GM12878 (cell line): ENCODE results near the gene RORC. TPM values are rescaled to one million over a fixed set of nuclear protein-coding genes. Genes with fewer than 3 reads are reported as not detected.
A peak's percentile ranks its signal among the peaks of the same experiment; 100 is the strongest.

Source experiments
- ATAC-seq: fragments of 200-7000 bp; cut with Tn5 transposase; 3 replicates; pipeline ENCODE4 v1.9.1; 2020; ENCODE audit warnings: mild to moderate bottlenecking, moderate library complexity
- Bru-seq: library from RNA; stranded (reverse); fragments of 400-500 nt; gene quantifications from one replicate; lab custom pipeline; 2021; lab: Mats Ljungman, UMichigan
- BruChase-seq, 2 experiments: library from RNA; stranded (reverse); fragments of 400-500 nt; gene quantifications; one replicate each; lab custom pipeline; 2021; lab: Mats Ljungman, UMichigan
- BruUV-seq: library from RNA; stranded (reverse); fragments of 400-500 nt; replicated peaks from 2 replicates; lab custom pipeline; 2021; lab: Mats Ljungman, UMichigan
- CTCF ChIA-PET: fragments of 300-600 bp; sonication (Branson Sonifier 250); formaldehyde crosslinking; extraction: SDS; loops from one replicate; lab custom pipeline; 2021; ENCODE audit warnings: inconsistent platforms; lab: Yijun Ruan, JAX
- POLR2A ChIA-PET: fragments of 350-600 bp; formaldehyde crosslinking; extraction: SDS; loops from one replicate; lab custom pipeline; 2021; ENCODE audit warnings: inconsistent platforms; lab: Charles Lee
- RAD21 ChIA-PET: fragments of 300-600 bp; sonication (Branson Sonifier 250); formaldehyde crosslinking; loops from one replicate; lab custom pipeline; 2023; ENCODE audit warnings: antibody characterized with exemption; ENCODE audit not compliant: unreplicated experiment; lab: Charles Lee
- SMC1A ChIA-PET: fragments of 300-600 bp; sonication (Branson Sonifier 250); formaldehyde crosslinking; loops from one replicate; lab custom pipeline; 2023; ENCODE audit not compliant: unreplicated experiment, uncharacterized antibody; lab: Charles Lee
- DNase-seq: peaks from one replicate; pipeline ENCODE4 v3.0.0-alpha.2; 2011; ENCODE audit warnings: low read depth, low spot score
- FAIRE-seq: peaks from 3 replicates; lab custom pipeline; 2011; peaks lifted over from hg19 to GRCh38; lab: Jason Lieb, UNC
- H2AFZ ChIP-seq: 2 replicates; pipeline ENCODE4 v1.6.0; 2011; ENCODE audit warnings: low read depth, low read length, control low read depth; ENCODE audit not compliant: control insufficient read depth
- H3K27ac ChIP-seq: 2 replicates; pipeline ENCODE4 v1.5.1; 2011; ENCODE audit warnings: control low read depth; ENCODE audit not compliant: control insufficient read depth, insufficient read depth
- H3K27me3 ChIP-seq, 2 experiments: replicated peaks in 1 of 2; 2 replicates each; pipeline versions ENCODE4 v1.6.0 to v1.6.1; 2011; ENCODE audit warnings: low read length in 1 of 2; ENCODE audit not compliant: control insufficient read depth in 2 of 2, insufficient read depth in 2 of 2
- H3K36me3 ChIP-seq, 2 experiments: 2 replicates each; pipeline ENCODE4 v1.5.1; 2011; ENCODE audit warnings: low read length in 1 of 2; ENCODE audit not compliant: control insufficient read depth in 2 of 2, insufficient read depth in 2 of 2
- H3K4me1 ChIP-seq: 2 replicates; pipeline ENCODE4 v1.6.1; 2011; ENCODE audit warnings: mild to moderate bottlenecking, low read length, moderate library complexity, mixed read lengths; ENCODE audit not compliant: control insufficient read depth, insufficient read depth
- H3K4me2 ChIP-seq: 2 replicates; pipeline ENCODE4 v1.6.0; 2011; ENCODE audit warnings: control low read depth; ENCODE audit not compliant: control insufficient read depth, insufficient read depth
- H3K4me3 ChIP-seq: fragments of 200-600 bp; sonication (generic); 2 replicates; pipeline ENCODE4 v1.5.1; 2016
- H3K79me2 ChIP-seq: 2 replicates; pipeline ENCODE4 v1.6.0; 2011; ENCODE audit warnings: low read length; ENCODE audit not compliant: control insufficient read depth, insufficient read depth
- H3K9ac ChIP-seq: 2 replicates; pipeline ENCODE4 v1.8.0; 2011; ENCODE audit warnings: low read length, control low read depth, mixed read lengths; ENCODE audit not compliant: control insufficient read depth, insufficient read depth
- H3K9me3 ChIP-seq: replicated peaks from 3 replicates; pipeline ENCODE4 v1.5.1; 2011; ENCODE audit warnings: mild to moderate bottlenecking, low read length; ENCODE audit not compliant: control insufficient read depth, insufficient read depth
- H4K20me1 ChIP-seq: 2 replicates; pipeline ENCODE4 v1.6.0; 2011; ENCODE audit not compliant: control insufficient read depth, insufficient read depth
- BCLAF1 ChIP-seq: fragments of 450-650 bp; IDR thresholded peaks from 2 replicates; pipeline ENCODE4 v1.6.1; 2017; ENCODE audit warnings: antibody characterized with exemption, mild to moderate bottlenecking, moderate library complexity
- CTCF ChIP-seq, 3 experiments: IDR thresholded peaks in 2 of 3; conservative IDR thresholded peaks in 1 of 3; 2 replicates each; pipeline ENCODE4 v1.5.1; 2011; ENCODE audit warnings: low read depth in 3 of 3, low read length in 3 of 3, mild to moderate bottlenecking in 3 of 3, control low read depth in 2 of 3, moderate library complexity in 2 of 3, inconsistent platforms in 1 of 3, mixed read lengths in 1 of 3; ENCODE audit not compliant: control insufficient read depth in 2 of 3, insufficient read depth in 1 of 3; ENCODE audit errors: extremely low read depth in 1 of 3
- HSF1 ChIP-seq: fragments of 150-350 bp; IDR thresholded peaks from 2 replicates; pipeline ENCODE4 v1.6.1; 2014; ENCODE audit warnings: mild to moderate bottlenecking, low read depth, low read length
- MEF2A ChIP-seq: IDR thresholded peaks from 2 replicates; pipeline ENCODE4 v1.6.1; 2011; ENCODE audit warnings: low read depth, mild to moderate bottlenecking, low read length, moderate library complexity; ENCODE audit not compliant: insufficient read depth
- MLLT1 ChIP-seq: fragments of 450-650 bp; IDR thresholded peaks from 2 replicates; pipeline ENCODE4 v1.6.1; 2016; ENCODE audit warnings: mild to moderate bottlenecking
- MTA3 ChIP-seq: IDR thresholded peaks from 2 replicates; pipeline ENCODE4 v1.6.1; 2012; ENCODE audit warnings: low read length, inconsistent platforms, borderline replicate concordance
- PKNOX1 ChIP-seq: fragments of 450-650 bp; IDR thresholded peaks from 2 replicates; pipeline ENCODE4 v1.6.1; 2016; ENCODE audit warnings: mild to moderate bottlenecking
- RCOR1 ChIP-seq: conservative IDR thresholded peaks from 2 replicates; pipeline ENCODE4 v1.6.1; 2012; ENCODE audit warnings: low read depth, low read length, improper control_type of control experiment
- RUNX3 ChIP-seq: IDR thresholded peaks from 2 replicates; pipeline ENCODE4 v1.6.1; 2012; ENCODE audit warnings: low read length, inconsistent platforms
- SRF ChIP-seq, 2 experiments: IDR thresholded peaks; 2 replicates each; pipeline ENCODE4 v1.6.1; 2011; ENCODE audit warnings: low read depth in 2 of 2, low read length in 2 of 2, mild to moderate bottlenecking in 1 of 2, moderate library complexity in 1 of 2
- ZNF622 ChIP-seq: fragments of 450-650 bp; IDR thresholded peaks from 2 replicates; pipeline ENCODE4 v1.6.1; 2017; ENCODE audit warnings: mild to moderate bottlenecking, inconsistent platforms
- WGBS: methylation state at CpG from one replicate; pipeline ENCODE4 v1.1.6; 2016; ENCODE audit warnings: low lambda C conversion rate; ENCODE audit not compliant: insufficient replicate concordance, insufficient coverage; ENCODE audit errors: missing lambda C conversion rate; 5-methylcytosine and 5-hydroxymethylcytosine counted together
- in situ Hi-C: fragments of 300-500 bp; cut with MboI; formaldehyde crosslinking; loops from 9 replicates; pipeline ENCODE4 v1.14.3; 2018; ENCODE audit warnings: mixed read lengths
- intact Hi-C: fragments of 100-400 bp; cut with micrococcal nuclease; formaldehyde crosslinking; loops from one replicate; pipeline ENCODE4 v1.14.2; 2022; ENCODE audit not compliant: unreplicated experiment
- long read RNA-seq, 2 experiments: library from polyadenylated mRNA; unstranded; transcript quantifications; one replicate each; pipeline ENCODE4 v2.0.0, GENCODE V29; 2019 to 2020
- polyA minus RNA-seq, 3 experiments: library from RNA; depleted of rRNA, polyadenylated mRNA; stranded (reverse); fragments of >200 nt; gene quantifications; 2 replicates each; pipeline ENCODE4 v1.2.3, GENCODE V29; 2011
- polyA plus RNA-seq, 11 experiments: library from polyadenylated mRNA; depleted of rRNA in 4 of 11; unstranded in 6 of 11; stranded (reverse) in 5 of 11; fragments of >200 nt; fragmentation: Nextera tagmentation in 4 of 11; fragmentation: Illumina TruSeq in 1 of 11; extraction: Ambion mirVana in 4 of 11; extraction: Trizol in 1 of 11; gene quantifications; 1 replicate in 1 of 11; 2 replicates in 10 of 11; pipeline versions ENCODE4 v1.2.1 to v1.2.3, GENCODE V29; 2011 to 2016; ENCODE audit warnings: inconsistent platforms in 2 of 11, missing spikeins in 2 of 11, low read depth in 1 of 11
- total RNA-seq, 4 experiments: library from RNA; depleted of rRNA in 3 of 4; stranded (reverse); fragments of >200 nt in 3 of 4; fragmentation: Illumina TruSeq in 1 of 4; extraction: Trizol in 1 of 4; gene quantifications; 2 replicates each; pipeline versions ENCODE4 v1.2.1 to v1.2.3, GENCODE V29; 2013 to 2021

The RORC gene
- total RNA-seq (2013; cell fraction: nucleolus; rRNA removed), result not detected in 2 replicates
- total RNA-seq (2014; rRNA removed), result not detected in 2 replicates
- total RNA-seq (2014; rRNA removed; fragmentation: Illumina TruSeq; extraction: Trizol), result not detected in 2 replicates
- total RNA-seq (2021), result 0.05 TPM in 1 of 2 replicates, not detected in the other
- polyA plus RNA-seq (2011; ENCODE audit: low read depth), result not detected
- not detected in 2 replicates for polyA plus RNA-seq (2011; rRNA removed)
- 0.02 TPM in 1 of 2 replicates, not detected in the other for polyA plus RNA-seq (2011; cell fraction: cytosol; rRNA removed)
- not detected in 2 replicates for polyA plus RNA-seq (2011; cell fraction: nucleus; rRNA removed)
- not detected in 2 replicates for polyA plus RNA-seq (2012)
- not detected in 2 replicates for polyA plus RNA-seq (2014; fragmentation: Illumina TruSeq; extraction: Trizol)
- not detected for polyA plus RNA-seq (2014; fragmentation: Nextera tagmentation; extraction: Ambion mirVana)
- polyA plus RNA-seq (2014; rRNA removed), result not detected in 2 replicates
- not detected for polyA plus RNA-seq (2016; fragmentation: Nextera tagmentation; extraction: Ambion mirVana)
- not detected in 2 replicates for polyA minus RNA-seq (2011; rRNA and poly(A)+ RNA removed)
- not detected in 2 replicates for polyA minus RNA-seq (2011; cell fraction: cytosol; rRNA and poly(A)+ RNA removed)
- not detected in 2 replicates for polyA minus RNA-seq (2011; cell fraction: nucleus; rRNA and poly(A)+ RNA removed)
- percentile 4 among the genes with signal in this experiment for Bru-seq, nascent RNA
- BruChase-seq, experiment 1, labeled RNA remaining after a 6-hour chase, result percentile 4 among the genes with signal in this experiment
- percentile 12 among the genes with signal in this experiment for BruChase-seq, experiment 2, labeled RNA remaining after a 2-hour chase
- long read RNA-seq, experiment 1, result 0 reads
- long read RNA-seq, experiment 2, result 0 reads

- H3K27me3 ChIP-seq, result no peaks in the 10 kb centered on the region
- no peak for DNase-seq
- H3K4me2 ChIP-seq, result no peak within 1 kb of the TSS
- CTCF ChIA-PET, result no interaction called here
- intact Hi-C loops (loop anchor here (10.0 kb wide), 1 partner anchor 117 kb away; the partner anchor contains the start of gene CELF3), in situ Hi-C loops (loop anchor here (10.0 kb wide), 2 partner anchors 387 to 537 kb away; no protein-coding TSS in a partner anchor)
- SMC1A ChIA-PET, result interaction anchor here (0.5 kb wide), 1 partner anchor 138 kb away, joined by 4 read pairs; no protein-coding TSS in a partner anchor
- RAD21 ChIA-PET, result no interaction called here
- no peaks in the 10 kb centered on the region for H4K20me1 ChIP-seq
- no peak for ATAC-seq
- no peaks in the 10 kb centered on the region for H3K79me2 ChIP-seq
- H3K27ac ChIP-seq, result no peak within 1 kb of the TSS
- H3K4me3 ChIP-seq, result no peak within 1 kb of the TSS
- no peaks in the 10 kb centered on the region for H3K36me3 ChIP-seq
- FAIRE-seq, result no peak
- no peaks in the 10 kb centered on the region for H3K9me3 ChIP-seq
- no TSS peak for BruUV-seq
- no peak within 1 kb of the TSS for H3K9ac ChIP-seq
- WGBS, result 29% methylated on average over 5 of the region's 5 CpGs
- POLR2A ChIA-PET, result no interaction called here
- H2AFZ ChIP-seq, result no peak within 1 kb of the TSS
- peaks cover 5% of the 10 kb centered on the region for H3K4me1 ChIP-seq
- TF ChIP-seq SRF (IDR thresholded peaks at IDR 0.05; ENCODE audit: low read depth in 2 of 2, low read length in 2 of 2) (no peak), RCOR1 (no peak), HSF1 (no peak), BCLAF1 (no peak), MEF2A (no peak), ZNF622 (no peak), RUNX3 (no peak), CTCF (IDR thresholded peaks at IDR 0.05 in 2 of 3, conservative IDR thresholded peaks at IDR 0.05 in 1 of 3; ENCODE audit: control insufficient read depth in 2 of 3, extremely low read depth in 1 of 3, insufficient read depth in 1 of 3, low read depth in 3 of 3, low read length in 3 of 3) (no peak), MTA3 (no peak), MLLT1 (no peak), PKNOX1 (no peak)
These were observed at the start of gene RORC for GRCh38 chr1:151831605-151832004. Gene RORC (minus strand): TSS chr1:151831802. CDS start chr1:151831764, 38 bp downstream.
